HG03442 (cell line): ENCODE results near the gene LST1.
A peak's percentile ranks its signal among the peaks of the same experiment; 100 is the strongest.
"Not testable (repeated sequence)": the region's sequence is repeated elsewhere in the genome, so short reads cannot be mapped to it uniquely, and the experiment has no call there.

Source experiments
- ATAC-seq: cut with Tn5 transposase; IDR thresholded peaks from one replicate; pipeline ENCODE4 v1.9.1; 2021; ENCODE audit warnings: mild to moderate bottlenecking, moderate library complexity; ENCODE audit not compliant: unreplicated experiment

Gene LST1

DNA sequence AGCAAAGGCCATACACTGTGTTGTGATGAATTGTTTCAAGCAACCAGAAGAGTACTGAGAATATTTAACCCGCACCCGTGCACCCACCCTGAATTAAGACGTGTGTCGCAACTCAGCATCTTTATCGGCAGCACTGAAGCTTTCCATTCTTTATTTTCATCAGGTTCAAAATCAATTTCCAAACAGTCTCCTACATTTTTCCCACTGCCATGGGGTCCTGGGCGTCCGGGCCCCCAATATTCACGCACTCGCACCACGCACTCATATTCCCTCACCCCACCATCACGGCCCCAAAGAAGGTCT is 5.7 kb upstream of the LST1 start:
- ATAC-seq: no peak

DNA sequence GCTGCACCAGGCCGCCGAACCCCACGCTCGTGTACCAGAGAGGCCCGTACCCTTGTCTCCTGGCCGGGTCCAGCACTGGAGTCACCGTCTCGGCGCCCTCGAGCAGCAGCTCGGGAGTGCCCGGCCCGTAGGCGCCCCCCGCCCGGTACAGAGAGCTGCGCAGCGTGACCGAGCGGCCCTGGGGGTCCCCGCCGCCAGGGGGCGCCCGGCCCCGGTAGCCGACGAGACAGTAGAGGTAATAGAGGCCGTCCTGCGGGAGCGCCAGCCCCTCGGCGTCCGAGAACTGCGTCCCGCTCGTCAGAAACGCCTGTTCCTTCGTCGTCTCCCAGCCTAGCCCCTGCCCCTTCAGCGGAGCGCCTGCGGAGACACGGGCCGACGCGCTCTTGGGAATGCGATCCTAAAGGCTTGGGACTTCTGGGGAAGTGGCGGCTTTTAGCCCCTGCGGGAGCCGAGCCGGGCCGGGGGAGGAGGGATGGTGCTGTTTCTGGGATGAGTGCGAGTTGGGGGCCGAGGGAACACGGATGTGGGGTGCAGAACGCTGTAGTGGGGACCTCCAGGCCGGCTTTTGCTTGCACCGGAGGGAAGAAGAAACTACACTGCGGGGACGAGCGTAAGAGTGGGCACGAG is 5.2 kb upstream of the LST1 start:
- peak; percentile 64 for ATAC-seq

DNA sequence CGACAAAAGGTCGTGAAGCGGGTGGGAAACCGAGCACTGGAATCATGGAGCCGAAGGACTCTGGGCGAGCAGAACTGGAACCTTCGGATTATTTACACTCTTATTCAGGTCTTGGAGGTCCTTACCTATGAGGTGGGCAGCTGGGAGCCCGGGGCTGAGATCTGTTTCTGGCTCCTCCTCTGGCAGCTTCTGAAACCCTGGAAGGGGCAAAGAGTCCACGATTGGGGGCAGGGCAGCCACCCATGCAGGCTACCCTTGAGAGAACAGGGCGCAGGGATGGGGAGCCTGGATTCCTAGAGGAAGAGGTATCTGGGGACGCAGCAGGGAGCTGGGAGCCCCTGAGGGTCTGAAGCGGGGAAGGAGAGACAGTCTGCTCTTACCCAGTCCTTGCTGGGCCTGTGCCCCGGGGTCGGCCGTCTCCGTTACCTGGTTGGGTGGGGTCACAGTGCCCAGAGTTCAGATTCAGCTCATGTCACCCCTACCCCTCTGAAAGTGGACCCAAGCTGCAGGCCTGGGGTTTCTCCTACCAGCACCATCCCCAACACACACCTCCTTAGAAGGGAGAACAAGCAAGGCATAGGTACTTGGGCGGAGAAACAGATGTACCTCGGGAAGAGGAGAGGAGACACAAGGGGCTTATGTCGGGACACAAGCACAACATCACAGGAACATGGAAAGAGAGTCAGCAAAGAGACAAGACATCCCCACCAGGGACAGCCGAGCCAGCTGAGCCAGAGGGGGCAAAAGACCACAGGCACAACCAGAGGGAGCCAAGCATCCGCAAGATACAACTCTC is 4.4 kb upstream of the LST1 start:
- ATAC-seq: no peak

DNA sequence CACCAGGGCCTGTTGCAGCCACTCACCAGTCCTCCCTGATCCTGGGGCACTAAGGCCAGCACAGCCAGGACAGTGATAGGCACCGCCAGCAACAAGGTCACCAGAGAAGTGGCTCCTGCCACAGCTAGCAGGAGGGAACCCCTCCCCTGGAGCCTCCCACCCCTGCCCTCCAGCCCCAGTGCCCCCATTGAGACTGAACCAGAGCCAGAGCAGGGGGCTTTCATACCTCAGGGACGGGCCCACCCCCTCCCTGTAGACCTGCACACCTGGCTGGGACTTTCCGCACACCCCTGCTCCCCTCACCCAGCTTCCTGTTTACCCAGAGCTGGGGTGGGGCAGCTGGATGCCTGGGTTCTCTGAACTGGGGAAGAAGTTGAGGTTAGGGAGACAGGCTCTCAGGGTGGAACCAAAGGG is 3.8 kb upstream of the LST1 start, which contains the start of gene LTB:
LTB (minus strand) TSS at position 195 of the 414 bp plus-strand sequence; CDS start at position 188, 7 bp downstream.
- no peak for ATAC-seq

DNA sequence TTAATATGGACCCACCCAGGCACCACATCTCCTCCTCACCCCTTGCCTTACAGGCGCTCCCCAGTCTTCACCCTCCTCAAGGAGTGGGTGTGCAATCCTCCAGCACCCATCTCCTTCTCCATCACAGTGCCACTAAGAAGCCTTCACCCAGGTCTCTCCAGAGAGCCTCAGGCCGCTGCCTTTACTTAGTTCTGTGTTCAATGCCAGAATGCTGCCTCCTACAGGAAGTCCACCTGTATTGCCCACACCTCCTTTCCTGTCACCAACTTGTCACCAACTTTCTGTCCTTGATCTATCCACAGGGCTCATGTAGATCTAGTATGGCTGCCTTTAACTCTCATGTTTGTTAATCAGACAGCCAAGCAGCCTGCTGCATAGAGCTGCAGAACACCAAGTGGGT is 586 bp upstream of the LST1 start:
- ATAC-seq: no peak

DNA sequence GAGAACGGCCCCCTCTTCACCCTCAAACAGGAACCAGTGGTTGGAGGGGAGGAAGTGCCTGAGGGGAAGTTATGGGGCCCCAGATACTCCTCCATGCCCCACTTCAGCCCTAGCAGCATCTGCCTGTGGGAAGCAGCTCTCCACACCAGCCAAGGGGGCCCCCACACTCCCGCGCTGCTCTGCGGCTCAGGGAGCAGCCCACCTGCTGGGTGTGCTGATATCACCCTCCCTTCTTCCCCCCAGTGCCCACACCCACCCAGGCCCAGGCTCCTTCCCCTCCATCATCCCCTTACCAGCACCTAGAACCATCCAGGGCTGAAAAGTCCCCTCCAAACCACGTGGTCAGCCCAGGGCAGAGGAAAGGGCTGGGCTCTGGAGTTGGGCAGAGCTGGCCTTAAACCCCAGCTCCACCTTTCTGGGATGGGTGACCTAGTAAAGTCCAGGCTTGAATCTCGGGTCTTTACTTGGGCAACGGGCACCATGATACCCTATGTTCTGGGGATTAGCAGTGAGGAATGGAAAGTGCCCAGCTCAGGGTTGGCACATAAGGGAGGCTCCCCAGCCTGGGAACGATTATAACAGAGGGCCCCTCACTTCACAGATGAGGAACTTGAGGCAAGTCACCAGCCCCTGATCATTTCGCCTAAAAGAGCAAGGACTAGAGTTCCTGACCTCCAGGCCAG is 663 bp downstream of the LST1 start:
- no peak for ATAC-seq

DNA sequence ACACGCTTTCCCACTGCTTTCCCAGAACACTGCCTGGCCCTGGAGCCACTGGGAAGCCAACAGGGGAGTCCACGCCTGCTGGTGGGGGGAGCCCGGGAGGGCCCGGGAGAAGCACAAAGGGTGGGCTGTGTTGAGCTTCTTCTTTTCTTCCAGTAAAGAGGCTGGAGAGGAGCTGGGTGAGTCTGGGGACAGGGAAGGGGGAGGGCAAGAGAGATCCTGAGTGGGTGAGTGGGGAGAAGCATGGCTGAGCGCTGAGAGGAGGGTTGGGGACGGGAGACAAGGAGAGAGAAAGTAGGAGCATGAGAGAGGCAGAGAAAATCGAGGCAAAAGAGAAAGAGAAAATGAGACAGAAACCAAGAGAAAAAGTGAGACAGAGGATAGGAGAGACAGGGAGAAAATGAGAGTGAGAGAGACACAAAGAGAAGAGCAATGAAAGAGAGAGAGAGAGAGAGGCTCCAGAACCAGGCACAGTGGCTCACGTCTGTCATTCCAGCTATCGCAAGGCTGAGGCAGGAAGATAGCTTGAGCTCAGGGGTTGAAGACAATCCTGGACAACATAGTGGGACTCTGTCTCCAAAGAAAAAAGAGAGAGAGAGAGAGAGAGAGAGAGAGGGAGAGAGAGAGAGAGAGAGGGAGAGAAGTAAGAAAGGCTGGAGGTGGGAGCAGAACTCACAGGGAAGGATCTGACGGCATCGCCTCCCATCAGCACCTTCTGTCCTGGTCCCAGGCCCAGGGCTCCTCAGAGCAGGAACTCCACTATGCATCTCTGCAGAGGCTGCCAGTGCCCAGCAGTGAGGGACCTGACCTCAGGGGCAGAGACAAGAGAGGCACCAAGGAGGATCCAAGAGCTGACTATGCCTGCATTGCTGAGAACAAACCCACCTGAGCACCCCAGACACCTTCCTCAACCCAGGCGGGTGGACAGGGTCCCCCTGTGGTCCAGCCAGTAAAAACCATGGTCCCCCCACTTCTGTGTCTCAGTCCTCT is 2.0 kb downstream of the LST1 start:
- ATAC-seq: no peak

DNA sequence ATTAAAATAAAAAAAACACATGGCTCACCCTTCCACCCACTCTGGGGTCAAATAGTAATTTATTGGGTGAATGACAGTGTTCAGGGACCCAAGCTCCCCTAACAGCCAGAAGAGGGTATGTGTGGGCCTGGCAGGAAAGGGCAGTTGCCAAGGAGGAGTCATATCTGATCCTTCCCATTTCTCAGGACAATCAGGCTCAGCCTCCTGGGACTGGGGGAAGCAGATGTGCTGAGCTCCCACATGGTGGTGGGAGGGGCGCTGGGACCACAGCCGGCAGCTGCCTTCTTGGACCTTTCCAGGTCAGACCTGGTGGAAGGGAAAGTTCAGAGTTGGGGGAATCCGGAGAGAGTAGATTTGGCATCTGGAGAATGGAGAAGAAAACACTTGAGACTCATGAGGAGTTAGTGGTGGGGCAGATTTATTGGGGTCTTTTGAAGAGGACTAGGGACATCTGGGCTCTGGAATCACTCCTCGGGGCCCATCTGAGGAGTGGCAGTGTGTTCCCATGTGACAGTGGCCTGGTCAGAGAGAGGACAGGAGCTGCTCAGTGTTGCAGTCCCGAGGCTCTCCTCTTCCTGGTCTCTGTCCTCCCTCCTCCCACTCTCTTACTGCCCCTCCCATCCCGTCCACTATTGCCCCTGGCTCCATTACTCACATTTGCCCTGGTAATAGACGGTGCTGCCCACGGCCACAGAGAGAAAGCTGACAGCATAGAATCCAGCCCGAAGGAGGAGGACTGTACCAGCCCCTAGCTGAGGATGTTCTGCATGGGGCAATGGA is 3.0 kb downstream of the LST1 start:
- no peak for ATAC-seq

DNA sequence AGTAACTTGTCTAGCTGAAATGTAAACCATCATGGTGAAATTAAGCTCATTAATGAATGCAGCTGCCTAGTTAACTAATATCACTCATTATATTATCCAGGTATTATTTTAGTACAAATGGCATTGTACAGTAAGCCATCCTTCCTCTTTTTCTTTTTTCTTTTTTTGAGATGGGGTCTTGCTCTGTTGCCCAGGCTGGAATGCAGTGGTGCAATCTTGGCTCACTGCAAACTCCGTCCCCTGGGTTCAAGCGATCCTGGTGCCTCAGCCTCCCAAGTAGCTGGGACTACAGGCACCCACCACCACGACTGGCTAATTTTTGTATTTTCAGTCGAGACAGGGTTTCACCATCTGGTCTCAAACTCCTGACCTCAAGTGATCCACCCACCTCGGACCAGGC is 4.6 kb downstream of the LST1 start:
- ATAC-seq: not testable (repeated sequence)

DNA sequence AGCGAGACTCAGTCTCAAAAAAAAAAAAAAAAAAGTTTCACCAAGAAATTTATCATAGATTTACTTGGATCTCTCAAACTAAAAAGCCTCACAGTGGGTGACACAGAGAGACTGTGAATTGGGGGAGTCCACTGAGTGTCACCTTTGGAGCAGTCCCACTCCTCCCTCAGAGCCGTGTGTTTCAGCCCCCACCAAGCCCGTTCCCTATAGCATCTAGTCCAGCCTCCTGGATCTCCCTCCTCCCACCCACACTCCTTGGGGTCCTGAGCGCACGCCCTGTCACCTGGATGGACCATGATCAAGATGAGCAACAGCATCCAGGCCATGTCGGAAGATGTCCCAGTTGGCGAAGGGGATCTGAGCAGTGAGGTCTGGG is 6.3 kb downstream of the LST1 start:
- no peak for ATAC-seq

DNA sequence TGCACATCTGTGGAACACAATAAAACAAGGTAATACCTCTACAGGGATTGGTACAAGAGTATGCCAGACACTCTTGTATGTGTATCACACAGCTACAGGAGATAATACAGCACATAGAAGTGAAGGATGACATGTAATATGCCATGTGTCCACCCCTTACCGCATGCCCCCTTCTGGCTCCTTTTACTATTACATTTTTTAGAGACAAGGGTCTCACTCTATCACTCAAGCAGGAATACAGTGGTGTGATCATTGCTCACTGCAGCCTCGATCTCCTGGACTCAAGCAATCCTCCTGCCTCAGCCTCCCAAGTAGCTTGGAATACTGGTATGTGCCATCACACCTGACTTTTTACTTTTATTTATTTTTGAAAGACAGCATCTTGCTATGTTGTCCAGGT is 10.9 kb downstream of the LST1 start:
- no peak for ATAC-seq

DNA sequence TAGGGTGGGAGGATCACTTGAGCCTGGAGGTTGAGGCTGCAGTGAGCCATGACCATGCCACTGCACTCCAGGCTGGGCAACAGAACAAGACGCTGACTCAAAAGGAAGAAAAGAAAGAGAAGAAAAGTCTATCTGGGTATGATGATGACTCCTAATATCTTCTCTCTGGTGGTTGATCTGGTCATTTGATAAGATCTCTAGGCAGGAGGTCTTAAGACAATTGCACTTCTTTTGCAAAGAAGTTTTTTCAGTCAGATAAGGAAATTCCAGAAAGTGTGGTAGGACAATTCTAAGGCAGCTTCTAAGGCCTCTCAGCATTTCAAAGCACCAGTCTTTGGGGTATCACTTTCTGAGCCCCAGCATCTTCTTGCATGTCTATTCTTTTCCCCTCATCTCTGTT is 21.2 kb downstream of the LST1 start:
- ATAC-seq: no peak

DNA sequence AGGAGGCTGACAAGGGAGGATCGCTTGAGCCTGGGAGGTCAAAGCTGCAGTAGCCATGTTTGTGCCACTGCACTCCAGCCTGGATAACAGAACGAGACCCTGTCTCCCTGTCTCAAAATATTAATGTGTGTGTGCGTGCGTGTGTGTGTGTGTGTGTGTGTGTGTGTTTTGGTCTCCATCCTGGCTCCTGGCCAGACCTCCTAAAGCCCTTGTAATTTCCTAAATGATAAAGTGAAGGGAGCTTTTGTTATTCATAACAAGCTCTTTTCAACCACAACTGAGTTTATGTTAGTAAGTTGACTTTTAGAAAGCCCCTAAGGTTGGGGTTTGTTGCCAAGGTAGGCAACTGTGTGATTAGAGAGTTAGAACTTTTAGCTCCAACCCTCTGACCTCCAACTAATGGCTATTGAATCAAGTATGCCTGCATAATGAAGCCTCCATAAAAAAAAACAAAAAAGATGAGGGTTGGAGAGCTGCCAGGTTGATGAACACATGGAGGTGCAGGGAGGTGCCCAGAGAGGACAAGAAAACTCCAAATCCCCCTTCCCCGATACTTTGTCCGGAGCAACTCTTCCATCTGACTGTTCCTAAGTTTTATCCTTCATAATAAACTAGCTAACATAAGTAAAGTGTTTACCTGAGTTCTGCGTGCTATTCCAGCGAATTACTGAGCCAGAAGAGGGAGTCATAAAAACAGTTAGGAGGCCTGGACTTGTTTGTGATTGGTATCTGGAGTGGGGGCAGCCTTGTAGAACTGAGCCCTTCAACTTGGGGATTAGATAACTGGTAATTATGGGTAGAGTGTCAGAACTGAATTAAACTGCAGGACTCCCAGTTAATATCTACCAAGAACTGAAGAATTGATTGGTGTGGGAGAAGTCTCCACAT is 23.7 kb downstream of the LST1 start:
- no peak for ATAC-seq

DNA sequence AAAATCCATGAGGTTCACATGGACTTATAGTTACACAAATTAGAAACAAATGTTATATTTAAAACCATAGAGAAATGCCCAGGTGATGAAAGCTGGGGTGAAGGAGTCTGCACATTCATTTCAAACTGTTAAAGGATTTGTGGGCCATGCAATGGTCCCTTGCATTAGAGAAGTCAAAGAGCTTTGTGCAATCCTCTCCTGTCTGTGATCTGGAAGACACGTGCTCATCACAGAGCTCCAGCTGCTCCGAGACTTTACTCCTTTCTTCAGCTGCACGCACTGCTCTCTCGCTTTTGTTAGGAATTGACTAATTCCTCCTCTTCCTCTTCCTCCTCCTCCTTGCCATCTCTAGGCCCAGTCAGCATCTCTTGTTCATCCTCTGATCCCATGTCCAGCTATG is 24.9 kb downstream of the LST1 start:
- no peak for ATAC-seq

DNA sequence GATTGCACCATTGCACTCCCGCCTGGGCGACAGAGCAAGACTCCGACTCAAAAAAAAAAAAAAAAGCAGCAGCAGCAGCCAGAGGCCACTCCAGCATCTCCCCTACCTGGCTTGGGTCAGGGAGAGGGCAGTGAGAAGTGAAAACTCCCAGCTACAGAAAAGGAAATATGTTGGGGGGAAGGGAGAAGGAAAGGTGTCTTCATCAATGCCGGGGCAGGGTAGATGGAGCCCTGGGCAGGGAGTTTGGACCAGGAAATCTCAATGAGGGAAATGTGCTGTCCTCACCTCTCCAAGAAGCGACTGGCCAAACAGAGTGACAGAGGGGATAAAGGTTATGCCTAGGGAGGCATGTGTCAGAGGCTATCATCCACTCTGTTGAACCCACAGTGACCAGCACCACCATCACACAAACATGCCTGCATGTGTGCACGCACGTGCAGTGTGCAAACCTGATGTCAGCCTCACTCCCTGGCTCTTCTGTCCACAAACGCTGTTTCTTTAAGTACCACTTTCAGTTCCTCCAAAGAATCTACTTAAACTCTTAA is 28.1 kb downstream of the LST1 start:
- ATAC-seq: no peak

DNA sequence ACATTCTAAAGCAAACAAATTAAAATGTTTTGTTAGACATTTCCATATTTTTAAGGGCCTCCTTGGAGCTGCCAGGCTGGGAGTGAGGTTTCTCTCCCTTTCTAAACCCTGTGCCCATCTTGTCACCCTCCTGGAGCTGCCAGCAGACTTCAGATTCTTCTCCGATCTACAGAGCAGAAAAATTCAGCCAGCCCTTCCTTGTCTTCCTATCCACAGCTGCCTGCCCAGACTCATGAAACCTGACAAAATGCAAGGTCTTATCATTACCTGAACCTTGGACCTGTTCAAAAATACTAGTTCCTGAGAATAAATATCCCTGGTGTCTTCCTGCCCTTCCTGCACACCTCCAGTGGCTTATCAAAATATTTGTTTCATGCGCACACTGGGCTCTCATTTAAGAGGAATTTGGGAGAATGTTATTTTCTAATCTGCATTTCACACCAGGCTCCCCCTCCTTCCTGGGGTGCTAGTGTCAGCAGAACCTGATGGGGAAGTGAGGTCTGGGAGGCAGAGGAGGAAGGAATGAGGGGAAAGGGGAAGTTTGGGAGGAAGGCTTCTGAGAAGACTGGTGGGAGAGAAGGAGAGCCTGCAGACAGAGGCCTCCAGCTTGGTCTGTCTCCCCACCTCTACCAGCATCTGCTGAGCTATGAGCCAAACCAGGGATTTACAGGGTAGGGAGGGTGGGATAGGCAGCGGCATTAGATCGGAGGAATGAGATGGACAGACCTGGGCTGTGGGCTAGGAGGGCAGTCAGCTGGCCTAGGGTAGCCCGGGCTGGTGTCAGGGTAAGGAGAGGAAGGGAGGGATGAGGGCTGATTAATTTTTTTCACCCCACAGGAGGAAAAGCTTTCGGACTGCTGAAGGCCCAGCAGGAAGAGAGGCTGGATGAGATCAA is 28.9 kb downstream of the LST1 start, which contains the start of gene AIF1:
AIF1 (plus strand) TSS at position 551 of the 895 bp plus-strand sequence; CDS start at position 647, 96 bp downstream.
- ATAC-seq: no peak

DNA sequence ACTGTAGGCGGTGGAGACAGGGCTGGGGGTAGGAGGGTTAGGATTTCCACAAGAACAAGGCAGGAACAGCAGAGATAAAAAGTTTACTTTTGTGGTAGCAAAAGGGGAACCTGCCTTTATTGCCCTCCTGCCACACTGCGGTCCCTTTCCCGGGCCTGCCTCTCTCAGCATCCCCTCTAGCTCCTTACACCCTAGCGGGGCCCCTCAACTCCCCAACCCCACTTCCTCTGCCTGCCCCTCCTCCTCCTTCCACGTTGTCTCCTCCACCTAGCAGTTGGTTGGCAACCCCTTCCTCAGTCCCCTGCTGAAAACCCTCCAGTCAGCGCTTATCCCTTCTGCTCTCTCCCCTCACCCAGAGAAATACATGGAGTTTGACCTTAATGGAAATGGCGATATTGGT is 29.7 kb downstream of the LST1 start:
- ATAC-seq: no peak

DNA sequence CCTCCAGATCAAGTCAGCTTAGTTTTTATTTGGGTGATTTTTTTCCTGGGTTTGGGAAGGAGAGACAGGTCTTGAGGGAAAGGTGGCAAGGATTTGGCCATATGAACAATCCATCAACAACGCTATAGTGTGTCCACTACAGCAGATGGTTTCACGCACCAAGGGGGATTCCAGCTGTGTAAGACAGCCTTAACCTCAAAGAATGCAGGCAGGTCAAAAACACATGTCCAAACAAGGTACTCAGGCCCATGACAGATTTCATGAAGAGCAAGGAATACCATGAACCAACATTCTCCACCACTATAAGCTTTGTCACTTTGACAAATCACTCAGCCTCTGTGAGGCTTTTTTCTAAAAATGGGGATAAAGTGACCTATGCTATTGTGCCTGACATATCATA is 30.9 kb downstream of the LST1 start:
- no peak for ATAC-seq
